GM21717 (cell line): ENCODE data around the gene PIGM.

Experiments
- ATAC-seq: cut with Tn5 transposase; IDR thresholded peaks from one replicate; pipeline ENCODE4 v1.9.1; 2021; ENCODE audit warnings: mild to moderate bottlenecking, moderate library complexity; ENCODE audit not compliant: unreplicated experiment

PIGM gene

GRCh38 chr1:160031365-160032164 lies at the start of gene PIGM:
TSS of gene PIGM (minus strand) at chr1:160031990. CDS start at chr1:160031739, 251 bp downstream.
- peak; percentile 96 for ATAC-seq

- no peak for ATAC-seq
Observed at GRCh38 chr1:160081261-160081936, 49.6 kb upstream of the PIGM start, which contains the start of gene KCNJ9. TSS of gene KCNJ9 (plus strand) at chr1:160081538. CDS start at chr1:160084031, 2,493 bp downstream.

DNA sequence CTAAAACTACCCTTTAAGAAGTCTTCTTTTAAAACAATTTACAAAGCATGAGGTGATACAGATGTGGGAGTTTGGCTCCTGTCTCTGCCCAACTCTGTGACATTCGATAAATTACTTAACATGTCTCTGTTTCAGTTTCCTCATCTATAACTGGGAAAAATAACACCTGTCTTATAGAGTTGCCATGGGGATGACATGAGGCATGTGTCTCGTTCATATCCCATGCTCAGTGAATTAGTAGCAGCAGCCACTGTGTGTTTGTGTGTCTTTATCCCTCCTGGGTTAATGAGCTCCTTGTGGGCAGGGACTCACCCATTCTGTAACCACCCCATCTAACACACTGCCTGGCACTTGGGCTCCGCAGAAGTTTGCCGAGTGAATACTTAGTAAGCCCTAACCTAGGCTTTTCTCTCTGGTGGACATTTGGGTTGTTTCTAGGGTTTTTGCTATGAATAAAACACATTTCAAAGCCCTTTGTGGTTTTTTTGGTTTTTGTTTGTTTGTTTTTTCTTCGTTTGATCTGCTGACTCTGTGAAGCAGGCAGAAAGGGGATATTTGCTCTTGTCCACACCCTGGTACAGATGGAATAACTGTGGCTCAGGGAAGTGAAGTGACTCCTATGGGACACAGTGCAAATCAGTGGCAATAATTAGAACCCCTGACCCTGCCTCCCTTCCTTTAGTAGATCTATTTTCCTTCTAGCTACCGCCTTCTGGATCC lies 48.8 kb upstream of the PIGM start:
- ATAC-seq = no peak

- no peak for ATAC-seq
Observed at GRCh38 chr1:160079448-160079847, 47.7 kb upstream of the PIGM start.

DNA sequence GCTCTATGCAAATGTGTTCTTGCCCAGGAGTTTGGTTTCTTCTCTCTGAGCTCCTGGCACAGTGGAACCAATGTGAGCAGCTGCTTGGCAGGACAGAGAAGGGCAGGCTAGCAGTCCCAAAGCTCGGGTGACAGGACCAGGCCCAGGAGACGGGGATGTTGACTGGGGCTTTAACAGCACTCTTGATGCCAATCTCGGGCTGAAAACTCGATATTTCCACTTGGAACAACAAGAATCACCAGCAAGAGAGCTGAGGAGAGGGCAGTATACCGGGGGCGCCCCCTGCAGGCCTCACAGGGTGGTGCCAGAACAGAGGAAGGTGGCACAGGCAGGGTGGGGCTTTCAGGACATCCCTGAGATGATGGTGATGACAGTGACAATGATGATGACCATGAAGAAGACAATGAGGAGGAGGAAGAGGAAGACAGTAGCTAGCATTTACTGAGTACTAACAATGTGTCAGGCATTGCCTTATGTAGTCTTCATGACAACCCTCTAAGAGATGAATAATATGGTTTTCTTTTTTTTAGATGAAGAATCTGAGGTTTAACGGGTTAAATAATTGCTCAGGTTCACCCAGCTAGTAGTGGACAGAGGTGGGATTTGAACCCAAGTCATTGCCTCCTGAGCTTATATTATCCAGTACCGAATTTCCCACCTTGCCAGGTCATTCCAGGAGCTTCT lies 46.9 kb upstream of the PIGM start:
- ATAC-seq = peak; percentile 53

GRCh38 chr1:160077486-160077885 lies 45.7 kb upstream of the PIGM start:
- no peak for ATAC-seq

GRCh38 chr1:160076295-160076694 lies 44.5 kb upstream of the PIGM start:
- ATAC-seq = no peak

DNA sequence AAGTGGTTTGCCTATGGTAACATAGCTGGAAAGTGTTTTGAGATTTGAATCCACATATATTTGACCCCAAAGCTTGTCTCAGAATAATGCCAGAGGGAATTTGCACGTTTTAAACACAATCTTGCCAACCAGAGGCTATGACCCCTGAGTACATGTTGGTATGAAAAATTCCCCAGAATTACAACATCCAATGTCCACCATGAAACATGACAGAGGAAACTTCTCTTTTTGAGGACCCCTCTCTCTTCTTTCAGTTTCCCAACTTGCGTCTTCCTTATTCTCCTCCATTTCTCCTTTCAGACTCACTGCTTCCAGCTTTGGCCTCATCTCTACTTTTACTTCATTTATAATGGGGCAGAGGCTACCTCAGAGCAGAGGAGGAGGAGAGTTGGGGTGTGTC lies 44.0 kb upstream of the PIGM start:
- no peak for ATAC-seq

GRCh38 chr1:160074865-160075264 lies 43.1 kb upstream of the PIGM start:
- no peak for ATAC-seq

GRCh38 chr1:160071289-160071688 lies 39.5 kb upstream of the PIGM start:
- no peak for ATAC-seq

DNA sequence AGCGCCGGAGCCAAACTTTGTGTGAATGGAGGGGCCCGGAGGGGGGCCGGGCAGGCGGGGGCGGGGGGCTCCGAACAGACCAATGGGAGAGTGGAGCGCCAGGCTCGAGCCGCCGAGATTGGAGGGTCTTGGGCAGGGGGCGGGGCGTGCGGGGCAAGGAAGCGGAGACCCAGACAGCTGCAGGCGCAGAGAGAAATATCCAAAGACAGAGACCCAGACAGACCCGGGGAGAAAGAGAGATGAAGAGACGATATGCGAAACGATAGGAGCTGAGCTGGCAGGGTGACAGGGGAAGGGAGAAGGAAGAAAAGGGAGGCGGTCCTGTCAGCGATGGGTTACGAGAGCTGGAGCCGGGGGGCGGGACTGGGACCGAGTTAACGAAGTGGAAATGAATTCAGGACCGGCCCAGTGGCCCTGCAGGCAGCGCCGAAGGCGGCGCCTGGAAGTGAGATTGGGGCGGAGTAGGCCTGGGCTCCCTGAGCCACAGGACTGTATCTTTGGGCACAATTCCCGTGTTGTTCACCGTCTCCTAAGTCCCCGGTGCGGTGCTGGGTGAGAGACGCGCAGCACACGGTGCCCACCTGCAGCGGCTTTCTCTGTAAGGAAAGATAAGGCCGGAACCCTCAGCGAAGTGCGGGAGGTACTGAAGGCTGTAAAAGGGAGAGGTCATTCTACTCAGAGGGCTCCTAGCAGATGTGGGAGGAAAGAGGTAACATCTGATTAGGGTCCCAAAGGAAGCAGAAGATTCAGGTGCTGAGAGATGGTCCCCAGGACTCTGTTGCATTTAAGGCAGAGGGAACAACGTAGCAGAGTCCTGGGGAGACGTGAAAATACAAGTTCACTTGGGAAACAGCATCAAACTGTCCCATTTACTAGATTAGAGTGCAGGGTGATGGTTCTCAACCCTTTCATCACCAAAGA lies 38.7 kb upstream of the PIGM start:
- ATAC-seq = no peak

DNA sequence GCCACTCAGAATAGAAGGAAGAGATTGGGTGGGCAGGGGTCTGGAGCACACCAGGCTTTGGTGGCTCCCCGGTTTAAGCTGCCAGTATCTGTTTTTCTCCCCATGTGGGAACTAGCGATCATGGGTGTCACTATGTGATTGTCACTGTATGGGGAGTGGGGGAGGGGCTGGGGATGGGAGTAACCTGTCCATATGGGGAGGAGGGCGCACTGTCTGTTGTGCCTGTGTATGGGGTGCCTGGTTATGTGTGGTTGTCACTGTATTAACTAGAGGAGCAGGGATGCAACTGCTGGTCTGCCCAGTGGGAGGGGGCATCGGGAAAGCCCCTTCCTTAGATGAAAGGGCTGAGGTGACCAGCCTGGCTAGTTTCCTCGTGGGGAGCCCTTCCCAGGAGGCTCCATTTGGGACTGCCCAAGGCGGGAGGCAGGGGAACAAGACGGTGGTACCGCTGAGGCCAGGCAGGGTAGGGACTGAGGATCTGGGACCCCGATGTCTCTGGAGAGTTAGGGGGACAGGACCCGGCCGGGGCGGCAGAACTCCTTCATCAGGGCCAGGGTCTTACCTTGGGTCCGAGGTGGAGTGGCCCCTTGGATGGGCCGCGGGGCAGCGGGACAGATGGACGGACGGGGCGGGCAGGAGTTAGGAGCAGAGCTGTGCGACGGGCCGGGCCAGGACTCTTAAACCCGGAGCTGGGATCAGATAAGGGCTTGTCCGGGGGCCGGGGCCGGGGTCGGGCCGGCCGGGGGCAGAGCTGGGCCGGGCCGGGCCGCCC lies 37.9 kb upstream of the PIGM start, which contains the start of gene KCNJ10:
Gene KCNJ10, minus strand, starts transcription at position 701 of the 772 bp plus-strand sequence. CDS start 27,628 bp downstream, outside the sequence.
- ATAC-seq = no peak

GRCh38 chr1:160068225-160068624 lies 36.4 kb upstream of the PIGM start:
- no peak for ATAC-seq

DNA sequence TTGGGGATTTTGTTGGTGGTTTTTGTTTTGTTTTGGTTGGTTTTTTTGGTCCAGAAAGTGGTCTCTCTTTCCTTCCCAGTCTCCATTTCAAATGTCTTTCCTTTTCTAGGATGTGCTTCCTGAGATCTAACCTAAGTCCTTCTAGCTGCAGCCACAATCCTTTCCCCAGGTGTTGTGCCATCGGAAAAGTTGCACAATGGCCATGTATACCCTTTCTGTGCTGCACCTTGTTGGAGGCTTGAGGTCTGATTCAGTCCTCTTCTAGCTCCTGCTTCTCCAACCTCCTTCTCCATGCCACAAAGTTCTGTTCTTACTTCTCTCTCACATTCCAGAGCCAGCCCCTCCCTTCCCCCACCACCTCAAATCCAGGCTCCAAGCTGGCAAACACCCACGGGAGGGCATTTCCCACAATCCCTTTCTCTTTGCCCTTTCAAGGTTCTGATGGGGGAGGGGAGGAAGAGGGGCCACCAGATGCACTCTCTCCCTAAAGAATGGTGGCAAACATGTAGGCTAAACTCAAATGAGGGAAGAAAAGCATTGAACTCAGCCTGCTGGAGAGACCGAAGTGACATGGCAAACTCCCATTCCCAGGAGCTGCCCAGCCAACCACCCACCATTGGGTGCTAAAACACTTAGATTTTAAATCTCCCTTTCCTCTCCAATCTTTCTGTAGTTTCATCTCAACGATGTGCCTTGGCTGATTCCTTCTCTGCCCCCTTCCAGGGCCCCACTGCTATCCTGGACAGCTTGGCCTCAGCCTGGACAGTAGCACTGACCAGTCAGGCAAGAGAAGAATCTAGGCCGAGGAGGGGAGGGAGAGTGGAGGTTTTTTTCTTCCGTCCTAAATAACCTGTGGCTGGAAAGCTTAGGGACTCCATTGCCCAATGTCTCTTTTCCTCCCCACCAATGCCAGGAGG lies 35.3 kb upstream of the PIGM start:
- ATAC-seq = no peak

DNA sequence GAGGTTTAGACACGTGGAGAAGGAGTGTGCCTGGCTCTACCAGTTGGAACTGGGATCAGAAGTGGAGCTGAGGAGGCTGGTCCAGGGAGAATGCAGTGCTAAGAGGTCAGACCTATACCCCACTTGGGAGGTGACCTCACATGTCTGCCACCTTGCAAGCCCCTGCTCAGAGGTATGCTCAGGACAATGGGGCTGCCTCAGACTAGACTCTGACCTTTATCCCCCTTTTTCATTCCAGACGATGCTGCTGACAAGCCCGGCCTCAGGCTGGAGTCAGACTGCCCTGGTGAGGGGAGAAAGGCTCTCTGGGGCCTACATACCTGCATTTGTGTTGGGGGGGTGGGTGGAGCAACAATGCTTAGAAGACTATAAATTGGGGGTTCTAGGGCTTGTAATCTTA lies 33.0 kb upstream of the PIGM start:
- no peak for ATAC-seq

DNA sequence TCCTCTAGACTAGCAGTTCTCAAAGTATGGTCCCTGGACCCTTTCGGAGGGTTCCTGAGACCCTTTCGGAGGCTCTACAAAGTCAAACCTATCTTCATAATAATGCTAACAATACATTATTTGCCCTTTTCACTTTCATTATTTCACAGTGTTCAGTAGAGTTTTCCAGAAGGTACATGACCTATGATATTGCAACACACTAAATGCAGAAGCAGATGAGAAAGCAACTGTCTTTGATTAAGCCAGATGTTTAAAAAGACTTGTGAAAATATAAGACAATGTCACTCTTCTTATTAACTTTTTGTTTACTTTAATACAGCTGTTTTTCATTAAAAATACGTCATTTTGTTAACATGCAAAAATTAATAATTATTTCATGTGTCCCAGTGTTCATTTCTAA lies 32.4 kb upstream of the PIGM start:
- ATAC-seq = no peak

DNA sequence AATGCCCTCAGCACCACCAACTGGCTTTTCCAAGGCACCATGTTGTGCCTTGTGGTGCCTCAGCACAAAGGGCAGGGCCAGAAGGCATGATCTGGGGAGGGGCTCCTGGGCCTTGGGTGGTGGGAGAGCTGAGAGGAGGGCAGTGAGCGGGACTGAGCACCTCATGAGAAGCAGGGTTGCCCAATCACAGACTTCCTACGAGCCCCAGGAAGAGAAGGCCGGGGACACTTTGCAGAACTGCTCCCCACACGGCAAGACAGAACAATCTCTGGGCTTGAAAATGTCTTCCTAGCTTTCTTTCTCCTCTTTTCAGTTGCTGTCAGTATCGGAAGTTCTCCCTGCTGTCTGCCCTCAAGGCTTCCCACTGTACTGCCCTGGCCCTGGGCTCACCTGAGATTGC lies 31.4 kb upstream of the PIGM start:
- no peak for ATAC-seq

GRCh38 chr1:160062230-160062532 lies 30.4 kb upstream of the PIGM start:
- ATAC-seq = no peak
